Hepatocyte (in vitro differentiated cells): ENCODE data around the gene SLC6A12.

ENCODE experiments used
- CTCF ChIP-seq: fragments of 200-600 bp; sonication (generic); IDR thresholded peaks from 2 replicates; pipeline ENCODE4 v1.5.1; 2016; ENCODE audit warnings: antibody characterized with exemption, mild to moderate bottlenecking; ENCODE audit not compliant: poor library complexity
- EZH2 ChIP-seq: fragments of 200-600 bp; sonication (generic); IDR thresholded peaks from 2 replicates; pipeline ENCODE4 v1.6.1; 2016; ENCODE audit warnings: antibody characterized with exemption, mild to moderate bottlenecking, borderline replicate concordance

- no peak for TF ChIP-seq CTCF
- no peak for TF ChIP-seq EZH2
These were observed 29.0 kb downstream of the SLC6A12 start for GRCh38 chr12:184811-185575.
